HepG2 (cell line): ENCODE measurements around the gene SAMD4A.

ENCODE experiments used
- ELF4 ChIP-seq: sonication (generic); formaldehyde crosslinking; IDR thresholded peaks from 2 replicates; pipeline ENCODE4 v1.5.0; 2020; ENCODE audit warnings: missing genetic modification reagents, mild to moderate bottlenecking, moderate library complexity, borderline replicate concordance
- EZH2 ChIP-seq: conservative IDR thresholded peaks from 2 replicates; pipeline ENCODE4 v1.6.1; 2012; ENCODE audit warnings: mild to moderate bottlenecking, low read depth, low read length, moderate library complexity
- FIP1L1 ChIP-seq: fragments of 200-400 bp; formaldehyde crosslinking; IDR thresholded peaks from 2 replicates; pipeline ENCODE4 v1.6.1; 2018; ENCODE audit warnings: low read depth, mild to moderate bottlenecking, low read length, moderate library complexity, borderline replicate concordance; ENCODE audit not compliant: insufficient read depth
- MYC ChIP-seq: sonication (generic); formaldehyde crosslinking; IDR thresholded peaks from 2 replicates; pipeline ENCODE4 v1.9.0; 2021; ENCODE audit warnings: missing genetic modification reagents, borderline replicate concordance
- POLR2A ChIP-seq, 2 experiments: IDR thresholded peaks; 2 replicates each; pipeline ENCODE4 v1.6.1; 2011; ENCODE audit warnings: low read depth in 2 of 2, low read length in 2 of 2, mild to moderate bottlenecking in 1 of 2, moderate library complexity in 1 of 2; ENCODE audit not compliant: insufficient read depth in 1 of 2
- ZNF549 ChIP-seq: sonication (generic); formaldehyde crosslinking; IDR thresholded peaks from 2 replicates; pipeline ENCODE4 v1.5.0; 2020; ENCODE audit warnings: missing genetic modification reagents
- TF ChIP-seq, protein P1 (sequence below), 2 experiments: sonication (generic) in 1 of 2; formaldehyde crosslinking in 1 of 2; IDR thresholded peaks; 2 replicates each; pipeline versions ENCODE4 v1.5.1 to v1.6.1; 2011 to 2020; ENCODE audit warnings: borderline replicate concordance in 1 of 2, low read depth in 1 of 2, low read length in 1 of 2, mild to moderate bottlenecking in 1 of 2, missing genetic modification reagents in 1 of 2, moderate library complexity in 1 of 2
- TF ChIP-seq, protein P2 (sequence below): IDR thresholded peaks from 2 replicates; pipeline ENCODE4 v1.6.1; 2016

- TF ChIP-seq MYC (CRISPR knock-in tag) (no peak), ZNF549 (CRISPR knock-in tag) (no peak), ELF4 (no peak), POLR2A (IDR thresholded peaks at IDR 0.05; ENCODE audit: insufficient read depth in 1 of 2, low read depth in 2 of 2, low read length in 2 of 2) (no peak), FIP1L1 (no peak), EZH2 (no peak)
- TF ChIP-seq, protein P1, sequence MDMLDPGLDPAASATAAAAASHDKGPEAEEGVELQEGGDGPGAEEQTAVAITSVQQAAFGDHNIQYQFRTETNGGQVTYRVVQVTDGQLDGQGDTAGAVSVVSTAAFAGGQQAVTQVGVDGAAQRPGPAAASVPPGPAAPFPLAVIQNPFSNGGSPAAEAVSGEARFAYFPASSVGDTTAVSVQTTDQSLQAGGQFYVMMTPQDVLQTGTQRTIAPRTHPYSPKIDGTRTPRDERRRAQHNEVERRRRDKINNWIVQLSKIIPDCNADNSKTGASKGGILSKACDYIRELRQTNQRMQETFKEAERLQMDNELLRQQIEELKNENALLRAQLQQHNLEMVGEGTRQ (IDR thresholded peaks at IDR 0.05; ENCODE audit: low read depth, low read length): no peak
- TF ChIP-seq, protein P1 (CRISPR knock-in tag; IDR thresholded peaks at IDR 0.05; ENCODE audit: borderline replicate concordance): no peak
- TF ChIP-seq, protein P2, sequence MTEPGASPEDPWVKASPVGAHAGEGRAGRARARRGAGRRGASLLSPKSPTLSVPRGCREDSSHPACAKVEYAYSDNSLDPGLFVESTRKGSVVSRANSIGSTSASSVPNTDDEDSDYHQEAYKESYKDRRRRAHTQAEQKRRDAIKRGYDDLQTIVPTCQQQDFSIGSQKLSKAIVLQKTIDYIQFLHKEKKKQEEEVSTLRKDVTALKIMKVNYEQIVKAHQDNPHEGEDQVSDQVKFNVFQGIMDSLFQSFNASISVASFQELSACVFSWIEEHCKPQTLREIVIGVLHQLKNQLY (CRISPR knock-in tag): no peak
These were observed 149.9 kb downstream of the SAMD4A start for GRCh38 chr14:54716862-54717261.
